Measurements from ENCODE around the gene UCP1. TPM values are rescaled to one million over a fixed set of nuclear protein-coding genes. Genes with fewer than 3 reads are reported as not detected.

The UCP1 gene, protein sequence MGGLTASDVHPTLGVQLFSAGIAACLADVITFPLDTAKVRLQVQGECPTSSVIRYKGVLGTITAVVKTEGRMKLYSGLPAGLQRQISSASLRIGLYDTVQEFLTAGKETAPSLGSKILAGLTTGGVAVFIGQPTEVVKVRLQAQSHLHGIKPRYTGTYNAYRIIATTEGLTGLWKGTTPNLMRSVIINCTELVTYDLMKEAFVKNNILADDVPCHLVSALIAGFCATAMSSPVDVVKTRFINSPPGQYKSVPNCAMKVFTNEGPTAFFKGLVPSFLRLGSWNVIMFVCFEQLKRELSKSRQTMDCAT
- total RNA-seq (not detected), polyA plus RNA-seq (not detected)

DNA sequence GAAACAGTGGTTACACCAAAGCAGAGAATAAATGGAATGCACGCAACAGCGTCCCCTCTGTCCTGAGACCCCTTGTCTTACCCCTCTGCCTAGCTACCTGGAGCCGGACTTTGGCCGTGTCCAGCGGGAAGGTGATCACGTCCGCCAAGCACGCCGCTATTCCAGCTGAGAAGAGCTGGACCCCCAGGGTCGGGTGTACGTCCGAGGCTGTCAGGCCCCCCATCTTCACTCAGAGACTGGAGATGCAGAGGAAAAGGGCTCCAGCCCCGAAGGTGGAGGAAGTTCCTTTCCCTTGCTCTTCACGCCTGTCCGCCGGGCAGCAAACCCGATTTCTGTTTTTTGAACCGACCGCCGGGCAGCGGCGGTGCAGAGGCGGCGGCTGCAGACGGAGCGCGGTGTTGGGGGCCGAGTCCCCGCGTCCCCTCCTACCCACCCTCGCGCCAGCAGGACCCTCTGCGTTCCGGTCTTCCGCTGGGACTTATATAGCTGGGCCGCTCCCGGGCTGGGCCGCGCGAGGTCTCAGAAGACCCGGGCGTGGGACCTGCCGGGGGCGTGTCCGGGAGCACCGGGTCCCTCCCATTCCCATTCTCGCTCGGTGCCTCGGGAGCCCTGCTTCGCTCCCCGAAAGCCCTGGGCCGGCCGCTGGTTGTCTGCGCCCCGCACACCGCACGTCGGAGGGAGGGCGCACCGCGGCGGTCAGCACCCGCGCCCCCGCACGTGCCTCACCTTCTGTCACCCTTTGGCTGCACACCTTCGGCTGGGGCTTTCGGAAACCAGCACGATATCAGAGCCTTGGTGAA is at the start of gene UCP1:
UCP1 (minus strand) TSS at position 455 of the 800 bp plus-strand sequence; CDS start at position 223, 232 bp downstream.
- no peaks in the 10 kb centered on the region for H3K36me3 ChIP-seq (ENCODE audit: insufficient read depth)
- no peak within 1 kb of the TSS for H3K27ac ChIP-seq (ENCODE audit: low read depth)
- DNase-seq (ENCODE audit: extremely low spot score) = no peak
- 1% methylated on average over 69 of the region's 69 CpGs for WGBS
- no peaks in the 10 kb centered on the region for H3K4me1 ChIP-seq (ENCODE audit: insufficient read depth)
- H3K4me3 ChIP-seq (ENCODE audit: low read depth, low read length) = peak within 1 kb of the TSS; percentile 49

DNA sequence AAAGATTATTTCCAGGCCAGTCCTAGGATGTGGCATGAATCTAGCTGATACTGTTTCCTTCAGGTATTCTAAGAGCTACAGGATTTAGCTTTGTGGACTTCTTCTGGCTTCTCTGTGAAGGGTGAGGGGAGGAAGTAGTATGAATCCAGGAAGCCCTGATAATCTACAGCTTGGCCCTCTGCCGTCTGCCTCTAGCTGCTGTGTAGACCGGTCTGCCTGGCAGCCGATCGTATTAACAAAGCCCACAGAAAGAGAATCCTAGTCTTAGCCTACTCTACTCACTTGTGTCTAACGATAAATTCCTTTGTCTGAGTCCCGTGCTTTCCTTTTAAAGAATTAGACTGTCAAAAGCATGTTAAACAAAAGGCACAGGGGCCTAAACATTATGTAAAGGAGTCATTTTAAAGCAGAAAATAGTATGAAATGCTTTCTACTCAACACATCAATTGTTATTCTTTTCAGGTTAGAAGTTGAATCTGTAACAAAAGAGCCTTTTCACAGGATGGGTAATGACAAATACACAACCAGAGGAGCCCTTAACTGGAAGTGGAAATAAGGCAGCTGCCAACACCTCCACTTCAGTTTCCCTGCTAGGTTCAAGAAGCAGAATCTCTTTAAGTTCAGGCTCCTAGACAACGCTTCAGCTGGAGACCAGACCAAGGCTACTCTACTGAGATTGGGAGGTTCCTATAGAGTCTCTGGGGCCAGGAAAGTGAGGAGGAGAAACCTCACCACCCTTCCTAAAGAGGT is 48.9 kb upstream of the UCP1 start:
- Histone ChIP-seq H3K27ac (ENCODE audit: low read depth) (no peak overlapping the region), H3K4me1 (ENCODE audit: insufficient read depth) (no peaks in the 10 kb centered on the region), H3K4me3 (ENCODE audit: low read depth, low read length) (no peak overlapping the region), H3K36me3 (ENCODE audit: insufficient read depth) (peaks cover 6% of the 10 kb centered on the region)
- 28% methylated on average over 7 of the region's 7 CpGs for WGBS
- no peak for DNase-seq (ENCODE audit: extremely low spot score)

DNA sequence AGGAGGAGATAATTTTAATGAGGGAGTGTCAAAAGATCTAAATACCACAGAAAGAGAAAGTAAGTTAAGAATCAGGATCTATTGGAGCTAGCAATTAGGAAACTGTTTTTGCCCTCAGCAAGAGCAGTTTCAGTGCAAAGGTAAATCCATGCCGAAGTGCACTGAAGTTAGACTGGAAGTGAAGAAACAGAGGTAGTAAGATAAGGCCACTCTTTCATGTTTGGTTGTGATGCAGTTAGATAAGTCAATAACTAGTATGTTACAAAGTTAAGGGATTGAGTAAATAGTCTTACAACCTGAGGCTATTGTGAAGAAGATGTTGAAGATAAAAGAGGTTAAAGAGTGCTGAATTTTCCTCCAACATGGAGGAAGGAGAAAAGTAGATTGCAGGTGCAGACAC is 46.7 kb upstream of the UCP1 start:
- DNase-seq (ENCODE audit: extremely low spot score) = no peak
- WGBS = 83% methylated on average over 1 of the region's 1 CpG
- no peak overlapping the region for H3K4me3 ChIP-seq (ENCODE audit: low read depth, low read length)
- no peak overlapping the region for H3K27ac ChIP-seq (ENCODE audit: low read depth)
- H3K4me1 ChIP-seq (ENCODE audit: insufficient read depth) = no peaks in the 10 kb centered on the region
- no peaks in the 10 kb centered on the region for H3K36me3 ChIP-seq (ENCODE audit: insufficient read depth)

DNA sequence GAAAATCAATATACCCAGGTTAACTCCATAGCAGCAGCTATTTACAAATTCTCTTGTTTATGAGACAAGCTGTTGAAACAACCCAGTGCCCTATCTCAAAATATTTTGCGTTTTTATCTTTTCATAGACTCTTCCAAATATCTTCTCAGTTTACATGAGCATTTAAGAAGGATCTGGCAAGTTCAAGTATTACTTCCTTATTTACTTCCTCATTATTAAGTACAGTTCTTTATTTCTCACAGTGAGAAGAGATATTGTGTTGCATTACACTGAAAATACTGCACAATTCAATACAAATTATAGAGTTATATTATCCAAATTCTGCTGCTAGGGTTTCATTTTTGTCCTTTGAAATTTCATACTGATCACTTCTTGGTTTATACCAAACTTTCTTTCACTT is 43.6 kb upstream of the UCP1 start:
- no peaks in the 10 kb centered on the region for H3K36me3 ChIP-seq (ENCODE audit: insufficient read depth)
- 27% methylated on average over 1 of the region's 1 CpG for WGBS
- DNase-seq (ENCODE audit: extremely low spot score) = no peak
- H3K4me1 ChIP-seq (ENCODE audit: insufficient read depth) = no peaks in the 10 kb centered on the region
- H3K4me3 ChIP-seq (ENCODE audit: low read depth, low read length) = no peak overlapping the region
- no peak overlapping the region for H3K27ac ChIP-seq (ENCODE audit: low read depth)

DNA sequence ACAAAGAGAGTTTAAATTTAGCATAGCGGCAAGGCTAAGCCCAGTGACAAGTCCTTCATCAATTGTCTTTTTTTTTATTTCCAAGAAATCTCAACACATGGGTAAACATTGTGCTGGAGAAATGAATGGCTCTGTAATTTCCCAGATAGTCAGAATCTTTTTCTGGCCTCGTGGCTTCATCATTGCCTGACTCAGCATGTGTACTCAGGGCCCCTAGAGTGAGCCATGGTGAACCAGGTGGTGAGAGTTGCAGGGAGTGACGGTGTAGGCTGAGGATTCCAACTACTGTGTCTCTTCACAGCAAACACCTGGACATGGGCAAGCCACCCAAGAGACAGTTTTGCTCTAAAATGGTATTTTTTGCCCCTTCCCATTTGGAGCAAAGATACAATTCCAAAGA is 43.1 kb upstream of the UCP1 start:
- H3K27ac ChIP-seq (ENCODE audit: low read depth) = no peak overlapping the region
- H3K4me1 ChIP-seq (ENCODE audit: insufficient read depth) = no peaks in the 10 kb centered on the region
- no peak overlapping the region for H3K4me3 ChIP-seq (ENCODE audit: low read depth, low read length)
- WGBS = 73% methylated on average over 3 of the region's 3 CpGs
- no peaks in the 10 kb centered on the region for H3K36me3 ChIP-seq (ENCODE audit: insufficient read depth)
- DNase-seq (ENCODE audit: extremely low spot score) = no peak

DNA sequence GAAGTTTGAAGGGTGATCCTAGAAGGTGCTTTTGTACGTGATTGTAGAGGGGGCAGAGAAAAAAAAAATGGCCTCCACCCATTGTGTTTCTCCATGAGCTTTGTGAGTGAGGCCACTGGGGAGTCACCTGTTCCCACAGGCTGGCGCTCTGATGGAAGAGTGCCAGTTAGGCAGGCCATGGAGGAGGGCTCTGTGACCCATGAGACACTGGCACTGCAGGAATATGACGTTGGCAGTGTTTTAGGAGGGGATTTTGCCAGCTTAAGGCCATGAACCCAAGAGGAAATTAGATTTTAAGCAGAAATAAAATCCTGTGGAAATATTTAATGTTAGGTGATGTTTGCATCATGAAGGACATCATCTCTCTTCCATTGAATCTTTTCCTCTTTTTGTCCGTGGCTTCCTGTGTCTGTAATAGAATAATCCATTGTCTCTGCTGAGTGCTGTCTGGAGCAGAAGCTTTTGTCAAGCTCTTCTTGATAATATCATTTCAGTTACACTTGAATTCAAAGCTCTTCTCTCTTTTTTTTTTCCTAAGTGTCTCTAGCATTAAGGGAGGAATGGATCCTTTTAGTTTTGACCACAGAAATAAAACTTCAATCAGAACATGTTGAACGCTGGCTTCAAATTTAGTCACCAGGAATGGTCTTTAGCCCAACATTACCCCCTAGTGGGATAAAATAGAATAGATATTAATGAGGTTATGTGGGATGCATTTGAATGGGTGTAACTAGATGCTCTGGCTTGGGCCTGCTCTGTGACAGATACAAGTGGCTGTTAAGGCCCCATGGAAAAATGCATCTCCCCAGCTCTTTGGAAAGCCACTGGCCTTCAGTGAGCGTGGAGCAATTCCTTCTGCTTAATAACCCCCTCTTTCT is 41.0 kb upstream of the UCP1 start:
- DNase-seq (ENCODE audit: extremely low spot score) = peak; percentile 47
- Histone ChIP-seq H3K4me3 (ENCODE audit: low read depth, low read length) (no peak overlapping the region), H3K36me3 (ENCODE audit: insufficient read depth) (no peaks in the 10 kb centered on the region), H3K4me1 (ENCODE audit: insufficient read depth) (no peaks in the 10 kb centered on the region), H3K27ac (ENCODE audit: low read depth) (no peak overlapping the region)
- WGBS = 51% methylated on average over 6 of the region's 6 CpGs

DNA sequence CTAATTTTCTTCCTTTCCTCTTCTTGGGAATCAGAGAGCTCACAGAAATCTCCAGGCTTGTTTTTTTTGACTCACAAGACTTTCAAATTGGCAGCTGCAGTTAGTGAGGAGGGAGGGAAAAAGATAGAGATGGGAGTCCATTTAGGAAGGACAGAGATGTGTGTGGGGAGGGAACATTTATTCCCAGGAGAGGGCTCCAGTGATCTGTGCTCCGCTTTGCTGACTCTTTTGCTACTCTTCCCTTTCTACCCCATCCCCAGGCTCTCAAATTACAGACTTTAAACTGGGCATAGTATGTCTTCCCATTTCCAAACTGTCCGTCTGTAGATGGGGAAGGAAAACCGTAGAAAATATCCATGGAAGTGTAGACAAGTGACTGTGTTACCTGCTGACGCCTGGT is 39.1 kb upstream of the UCP1 start:
- WGBS = 81% methylated on average over 4 of the region's 4 CpGs
- no peak for DNase-seq (ENCODE audit: extremely low spot score)
- no peak overlapping the region for H3K27ac ChIP-seq (ENCODE audit: low read depth)
- no peaks in the 10 kb centered on the region for H3K36me3 ChIP-seq (ENCODE audit: insufficient read depth)
- H3K4me1 ChIP-seq (ENCODE audit: insufficient read depth) = no peaks in the 10 kb centered on the region
- no peak overlapping the region for H3K4me3 ChIP-seq (ENCODE audit: low read depth, low read length)

DNA sequence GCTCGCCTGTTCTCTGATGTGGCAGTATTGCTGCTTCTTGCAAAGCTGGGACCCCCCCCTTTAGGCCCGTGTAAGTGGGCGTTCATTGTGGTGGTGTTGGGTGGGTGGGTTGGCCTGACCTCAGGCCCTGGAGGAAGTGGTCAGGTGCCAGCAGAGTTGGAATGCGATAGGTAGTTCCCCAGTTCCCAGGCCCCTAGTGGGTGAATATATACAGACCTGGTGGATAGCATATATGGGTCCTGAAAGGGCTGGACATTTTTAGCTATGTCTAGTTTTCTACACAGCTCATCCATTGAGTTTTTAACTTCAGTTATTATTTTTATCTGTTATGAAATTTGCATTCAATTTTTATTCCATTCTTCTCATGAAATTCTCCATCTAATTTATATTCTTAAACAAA is 35.8 kb upstream of the UCP1 start:
- no peaks in the 10 kb centered on the region for H3K4me1 ChIP-seq (ENCODE audit: insufficient read depth)
- 85% methylated on average over 4 of the region's 4 CpGs for WGBS
- H3K36me3 ChIP-seq (ENCODE audit: insufficient read depth) = no peaks in the 10 kb centered on the region
- no peak for DNase-seq (ENCODE audit: extremely low spot score)
- no peak overlapping the region for H3K4me3 ChIP-seq (ENCODE audit: low read depth, low read length)
- H3K27ac ChIP-seq (ENCODE audit: low read depth) = no peak overlapping the region

DNA sequence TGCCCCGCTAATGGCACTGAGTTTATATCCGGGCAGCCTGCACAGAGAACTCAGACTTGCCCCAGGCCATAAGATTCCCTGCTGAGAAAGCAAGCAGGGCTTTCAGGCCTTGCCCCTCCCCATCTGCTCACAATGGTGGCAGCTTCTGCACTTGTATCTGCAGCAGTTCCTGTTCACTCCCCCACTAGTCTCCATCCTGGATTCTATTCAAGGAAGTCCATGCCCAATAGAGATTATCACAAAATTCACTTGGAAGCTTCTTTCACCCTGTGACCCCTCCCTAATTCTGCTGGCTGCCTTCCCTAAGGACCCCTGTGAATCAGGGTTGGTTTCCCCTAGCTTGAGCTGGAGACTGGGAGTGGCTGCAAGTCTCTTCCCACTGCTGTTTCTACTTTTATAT is 34.5 kb upstream of the UCP1 start:
- Histone ChIP-seq H3K4me1 (ENCODE audit: insufficient read depth) (no peaks in the 10 kb centered on the region), H3K4me3 (ENCODE audit: low read depth, low read length) (no peak overlapping the region), H3K36me3 (ENCODE audit: insufficient read depth) (no peaks in the 10 kb centered on the region), H3K27ac (ENCODE audit: low read depth) (no peak overlapping the region)
- no peak for DNase-seq (ENCODE audit: extremely low spot score)
- WGBS = 84% methylated on average over 2 of the region's 2 CpGs

DNA sequence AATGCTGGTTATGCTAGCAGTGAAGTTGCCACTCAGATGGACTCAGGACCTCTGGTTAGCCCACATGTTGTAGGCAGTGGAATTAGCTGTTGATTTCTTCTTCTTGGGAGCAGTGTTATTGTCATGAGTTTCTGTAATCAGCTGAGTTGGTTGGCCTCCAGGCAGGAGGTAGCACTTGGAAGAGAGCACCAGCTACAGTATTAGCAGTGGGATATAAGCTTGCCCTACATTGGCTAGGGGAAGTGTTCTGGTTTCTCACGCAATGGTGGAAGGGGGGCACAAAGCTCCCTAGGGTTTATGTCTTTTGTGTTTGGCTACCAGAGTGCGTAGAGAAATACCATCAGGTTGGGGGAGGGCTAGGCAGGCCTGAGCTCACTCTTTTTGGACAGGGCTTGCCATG is 34.0 kb upstream of the UCP1 start:
- Histone ChIP-seq H3K36me3 (ENCODE audit: insufficient read depth) (no peaks in the 10 kb centered on the region), H3K4me3 (ENCODE audit: low read depth, low read length) (no peak overlapping the region), H3K4me1 (ENCODE audit: insufficient read depth) (no peaks in the 10 kb centered on the region), H3K27ac (ENCODE audit: low read depth) (no peak overlapping the region)
- DNase-seq (ENCODE audit: extremely low spot score) = no peak
- 85% methylated on average over 2 of the region's 2 CpGs for WGBS

DNA sequence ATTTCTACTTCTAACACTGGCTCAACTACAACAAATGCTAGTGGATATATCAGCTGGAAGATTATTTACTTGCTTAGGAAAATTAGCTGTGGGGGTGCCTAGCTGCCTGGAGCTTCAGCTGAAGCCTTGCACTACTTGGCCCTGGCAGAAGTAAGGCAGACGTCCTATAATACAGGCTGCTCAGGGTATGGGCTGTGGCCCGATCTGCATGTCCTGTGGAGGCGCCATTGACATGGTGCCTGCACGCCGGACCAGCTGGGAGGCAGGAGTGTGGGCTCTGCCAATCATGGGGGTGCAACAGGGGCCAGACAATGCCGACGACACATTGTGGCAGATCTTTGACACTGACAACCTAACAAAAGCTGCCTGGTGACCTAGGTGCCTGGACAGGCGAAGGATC is 31.6 kb upstream of the UCP1 start:
- H3K4me1 ChIP-seq (ENCODE audit: insufficient read depth) = no peaks in the 10 kb centered on the region
- H3K4me3 ChIP-seq (ENCODE audit: low read depth, low read length) = no peak overlapping the region
- no peak for DNase-seq (ENCODE audit: extremely low spot score)
- H3K36me3 ChIP-seq (ENCODE audit: insufficient read depth) = no peaks in the 10 kb centered on the region
- H3K27ac ChIP-seq (ENCODE audit: low read depth) = no peak overlapping the region
- 86% methylated on average over 8 of the region's 8 CpGs for WGBS

DNA sequence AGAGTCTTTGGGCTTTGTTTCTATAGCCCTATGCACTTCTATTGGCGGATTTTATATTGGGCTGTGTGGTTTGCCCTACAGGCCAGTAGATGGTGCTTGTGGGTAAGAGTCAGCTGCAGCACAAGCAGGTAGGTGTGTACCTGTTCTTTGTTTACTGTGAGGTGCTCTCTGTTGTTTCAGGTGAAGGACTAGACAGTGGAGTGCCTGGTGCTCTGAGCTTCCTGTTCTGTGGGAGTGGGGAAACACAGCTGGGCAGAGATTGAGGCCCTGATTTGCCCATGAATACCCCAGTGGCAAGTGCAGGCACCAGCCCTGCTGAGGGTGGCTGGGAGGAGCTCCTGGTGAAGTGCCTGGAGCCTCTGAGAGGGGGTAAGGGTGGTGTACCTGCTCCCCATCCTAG is 26.3 kb upstream of the UCP1 start:
- no peak for DNase-seq (ENCODE audit: extremely low spot score)
- Histone ChIP-seq H3K4me1 (ENCODE audit: insufficient read depth) (no peaks in the 10 kb centered on the region), H3K4me3 (ENCODE audit: low read depth, low read length) (no peak overlapping the region), H3K27ac (ENCODE audit: low read depth) (no peak overlapping the region), H3K36me3 (ENCODE audit: insufficient read depth) (no peaks in the 10 kb centered on the region)
- 76% methylated on average over 1 of the region's 1 CpG for WGBS

DNA sequence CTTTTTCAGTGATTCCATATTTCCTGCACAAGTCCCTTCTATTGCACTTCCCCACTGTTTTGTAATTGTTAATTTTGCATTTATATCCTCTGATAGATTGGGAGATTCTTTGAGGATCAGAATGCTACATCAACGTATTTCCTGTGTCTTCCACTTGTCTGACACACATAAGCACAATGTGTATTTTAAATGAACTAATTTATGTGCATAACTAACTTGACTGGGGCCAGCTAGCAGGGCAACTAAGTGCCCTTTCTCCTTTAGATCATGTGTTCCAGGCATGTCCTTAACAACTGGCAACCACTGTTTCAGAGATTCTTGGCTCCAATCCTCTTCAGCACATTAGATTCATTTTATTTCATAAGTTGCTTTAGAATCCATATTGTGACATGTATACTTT is 15.7 kb upstream of the UCP1 start:
- WGBS = 49% methylated on average over 1 of the region's 1 CpG
- Histone ChIP-seq H3K36me3 (ENCODE audit: insufficient read depth) (no peaks in the 10 kb centered on the region), H3K27ac (ENCODE audit: low read depth) (no peak overlapping the region), H3K4me1 (ENCODE audit: insufficient read depth) (no peaks in the 10 kb centered on the region), H3K4me3 (ENCODE audit: low read depth, low read length) (no peak overlapping the region)
- no peak for DNase-seq (ENCODE audit: extremely low spot score)

Data from urinary bladder (tissue), 4 donors.